NT2/D1 (cell line): ENCODE measurements around the gene DNMT3A.

Source experiments
- YY1 ChIP-seq: IDR thresholded peaks from 2 replicates; pipeline ENCODE4 v1.6.1; 2011; ENCODE audit not compliant: insufficient read length, insufficient read depth
- ZNF274 ChIP-seq: IDR thresholded peaks from 2 replicates; pipeline ENCODE4 v1.6.1; 2011; ENCODE audit warnings: mild to moderate bottlenecking, low read depth, low read length

DNA sequence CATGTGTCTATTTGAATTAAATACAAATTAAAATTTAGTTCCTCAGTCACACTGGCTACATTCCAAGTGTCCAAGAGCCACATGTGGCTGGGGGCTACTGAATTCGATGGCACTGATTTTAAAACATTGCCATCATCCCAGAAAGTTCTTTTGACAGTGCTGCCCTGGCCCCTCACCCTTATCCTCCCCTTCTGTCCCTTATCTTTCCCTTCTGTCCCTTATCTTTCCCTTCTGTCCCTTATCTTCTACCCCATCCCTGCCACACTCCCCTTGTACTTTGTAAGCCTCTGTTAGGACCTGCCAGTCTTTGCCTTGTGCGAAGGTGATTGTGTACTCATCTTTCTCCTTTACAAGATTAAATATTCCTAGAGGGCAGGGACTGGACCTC is 85.2 kb downstream of the DNMT3A start:
- TF ChIP-seq YY1 (no peak), ZNF274 (no peak)
